Transverse colon (tissue), 4 donors: ENCODE measurements around the gene ZNF765.

Experiments used
- CTCF ChIP-seq, 5 experiments: fragments of 200-600 bp in 3 of 5; fragments of 450-650 bp in 2 of 5; sonication (generic) in 3 of 5; IDR thresholded peaks; 1 replicate in 2 of 5; 2 replicates in 3 of 5; pipeline ENCODE4 v1.5.1; 2016 to 2017; ENCODE audit warnings: antibody characterized with exemption in 5 of 5, inconsistent platforms in 3 of 5, mild to moderate bottlenecking in 2 of 5, moderate library complexity in 1 of 5
- EP300 ChIP-seq: sonication (generic); formaldehyde crosslinking; IDR thresholded peaks from one replicate; pipeline ENCODE4 v1.6.1; 2017; ENCODE audit warnings: antibody characterized with exemption, low read depth
- POLR2A ChIP-seq: fragments of 450-650 bp; IDR thresholded peaks from one replicate; pipeline ENCODE4 v1.6.1; 2016; ENCODE audit warnings: antibody characterized with exemption, mild to moderate bottlenecking, moderate library complexity
- POLR2AphosphoS5 ChIP-seq, 3 donors: sonication (generic); formaldehyde crosslinking; IDR thresholded peaks; one replicate each; pipeline ENCODE4 v1.6.1; 2016; ENCODE audit warnings: antibody characterized with exemption in 3 of 3

GRCh38 chr19:53374288-53374687, 20.7 kb upstream of the ZNF765 start:
- TF ChIP-seq CTCF (IDR thresholded peaks at IDR 0.05) (no peak), POLR2A (no peak), POLR2AphosphoS5 (IDR thresholded peaks at IDR 0.05) (no peak), EP300 (no peak)
